Left colon (tissue), 2 donors: Measurements from ENCODE around the gene H6PD. TPM values are rescaled to one million over a fixed set of nuclear protein-coding genes. Genes with fewer than 3 reads are reported as not detected.

ENCODE experiments used
- ATAC-seq: fragments of 200-7000 bp; cut with Tn5 transposase; one replicate; pipeline ENCODE4 v1.9.1; 2020; ENCODE audit warnings: mild to moderate bottlenecking, moderate library complexity
- DNase-seq, 2 donors: peaks; one replicate each; pipeline ENCODE4 v3.0.0-alpha.2; 2020
- intact Hi-C, 2 donors: fragments of 100-400 bp; cut with DNase I in 1 of 2; cut with micrococcal nuclease in 1 of 2; formaldehyde crosslinking; loops; one replicate each; pipeline versions ENCODE4 v1.11.2 to v1.14.0; 2022; cut with DNase I, micrococcal nuclease
- total RNA-seq, 2 donors: library from RNA; stranded (reverse); fragmentation: NEBNext Ultra II Directional; extraction: Animal tissue kit (Norgen Biotek cat#: 25700); gene quantifications; one replicate each; pipeline ENCODE4 v1.2.1, GENCODE V29; 2021
- donor health status: DM: no; HTN: no; CAD: no.
- donor health status: DM: yes; HTN: yes; CAD: no.

Gene H6PD
- total RNA-seq, 2 donors from 2014 or later: 33.4 to 34.9 TPM

- ATAC-seq: peak; percentile 72
- intact Hi-C loops: no loop called here
- no peak for DNase-seq
Measured at GRCh38 chr1:9249534-9250410, 15.2 kb downstream of the H6PD start.

- intact Hi-C loops: no loop called here
- DNase-seq: no peak
- ATAC-seq: peak; percentile 61
Measured at GRCh38 chr1:9250411-9251381, 16.1 kb downstream of the H6PD start.

GRCh38 chr1:9251501-9251900, 16.9 kb downstream of the H6PD start:
- DNase-seq: no peak
- intact Hi-C loops: no loop called here
- no peak for ATAC-seq

- DNase-seq (no peak), ATAC-seq (no peak)
- intact Hi-C loops: no loop called here
Measured at GRCh38 chr1:9253004-9253403, 18.4 kb downstream of the H6PD start.

GRCh38 chr1:9253453-9254105, 19.0 kb downstream of the H6PD start:
- ATAC-seq (no peak), DNase-seq (no peak)
- intact Hi-C loops: no loop called here

GRCh38 chr1:9256332-9256731, 21.8 kb downstream of the H6PD start:
- no peak for ATAC-seq
- intact Hi-C loops: no loop called here
- no peak for DNase-seq

GRCh38 chr1:9257851-9258250, 23.3 kb downstream of the H6PD start:
- no peak for DNase-seq
- no peak for ATAC-seq
- intact Hi-C loops: no loop called here

GRCh38 chr1:9258629-9259028, 24.1 kb downstream of the H6PD start:
- intact Hi-C loops: no loop called here
- DNase-seq (no peak), ATAC-seq (no peak)

GRCh38 chr1:9260059-9260766, 25.6 kb downstream of the H6PD start:
- intact Hi-C loops: no loop called here
- ATAC-seq: no peak
- no peak for DNase-seq

- intact Hi-C loops: no loop called here
- ATAC-seq: no peak
- no peak for DNase-seq
Measured at GRCh38 chr1:9261496-9261895, 26.9 kb downstream of the H6PD start.

GRCh38 chr1:9262096-9262986, 27.8 kb downstream of the H6PD start:
- intact Hi-C loops: no loop called here
- ATAC-seq (no peak), DNase-seq (no peak)

GRCh38 chr1:9263276-9263855, 28.8 kb downstream of the H6PD start:
- intact Hi-C loops: no loop called here
- ATAC-seq (no peak), DNase-seq (no peak)

- no peak for ATAC-seq
- intact Hi-C loops: no loop called here
- DNase-seq: no peak
Measured at GRCh38 chr1:9263984-9264872, 29.7 kb downstream of the H6PD start.

GRCh38 chr1:9265037-9265436, 30.5 kb downstream of the H6PD start:
- no peak for DNase-seq
- ATAC-seq: no peak
- intact Hi-C loops: no loop called here

GRCh38 chr1:9265968-9266367, 31.4 kb downstream of the H6PD start:
- ATAC-seq (no peak), DNase-seq (no peak)
- intact Hi-C loops: no loop called here

- intact Hi-C loops: no loop called here
- no peak for ATAC-seq
- DNase-seq: no peak
Measured at GRCh38 chr1:9267352-9267686, 32.7 kb downstream of the H6PD start.
